ENCODE data around the gene TANC1. TPM values are rescaled to one million over a fixed set of nuclear protein-coding genes. Genes with fewer than 3 reads are reported as not detected.

The TANC1 gene
- polyA plus RNA-seq, 1 donor (not counting 4 experiments of a cell fraction or from before 2014, with no cell fraction given), result 33.5 TPM

DNA sequence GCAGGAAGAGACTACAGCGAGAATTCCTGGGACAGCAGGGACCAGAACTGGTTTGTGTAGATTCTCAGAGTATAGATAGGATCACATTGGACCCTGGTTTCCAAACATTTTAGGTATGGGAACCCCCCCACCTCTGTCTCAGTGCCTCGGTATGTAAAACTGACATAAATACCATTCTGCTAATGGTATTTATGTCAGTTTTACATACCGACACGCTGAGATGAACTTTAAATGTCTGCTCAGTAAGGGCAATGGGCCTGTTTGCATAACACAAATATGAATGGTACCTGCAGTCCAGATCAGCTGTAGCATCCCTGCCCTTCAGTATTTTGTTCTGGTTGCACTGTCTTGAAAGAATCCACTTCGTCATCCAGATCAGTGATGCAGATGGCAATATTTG is 244.9 kb downstream of the TANC1 start:
- H3K9me3 ChIP-seq (ENCODE audit: control insufficient read depth, low read depth, low read length), result no peaks in the 10 kb centered on the region
- H4K20me1 ChIP-seq (ENCODE audit: control insufficient read depth, extremely low read depth, insufficient read depth, low read length), result no peaks in the 10 kb centered on the region
- H3K27ac ChIP-seq (ENCODE audit: control insufficient read depth, insufficient read depth, low read length), result no peak overlapping the region
- TF ChIP-seq, protein P1, sequence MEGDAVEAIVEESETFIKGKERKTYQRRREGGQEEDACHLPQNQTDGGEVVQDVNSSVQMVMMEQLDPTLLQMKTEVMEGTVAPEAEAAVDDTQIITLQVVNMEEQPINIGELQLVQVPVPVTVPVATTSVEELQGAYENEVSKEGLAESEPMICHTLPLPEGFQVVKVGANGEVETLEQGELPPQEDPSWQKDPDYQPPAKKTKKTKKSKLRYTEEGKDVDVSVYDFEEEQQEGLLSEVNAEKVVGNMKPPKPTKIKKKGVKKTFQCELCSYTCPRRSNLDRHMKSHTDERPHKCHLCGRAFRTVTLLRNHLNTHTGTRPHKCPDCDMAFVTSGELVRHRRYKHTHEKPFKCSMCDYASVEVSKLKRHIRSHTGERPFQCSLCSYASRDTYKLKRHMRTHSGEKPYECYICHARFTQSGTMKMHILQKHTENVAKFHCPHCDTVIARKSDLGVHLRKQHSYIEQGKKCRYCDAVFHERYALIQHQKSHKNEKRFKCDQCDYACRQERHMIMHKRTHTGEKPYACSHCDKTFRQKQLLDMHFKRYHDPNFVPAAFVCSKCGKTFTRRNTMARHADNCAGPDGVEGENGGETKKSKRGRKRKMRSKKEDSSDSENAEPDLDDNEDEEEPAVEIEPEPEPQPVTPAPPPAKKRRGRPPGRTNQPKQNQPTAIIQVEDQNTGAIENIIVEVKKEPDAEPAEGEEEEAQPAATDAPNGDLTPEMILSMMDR (optimal IDR thresholded peaks at IDR 0.05 in 1 of 3, IDR thresholded peaks at IDR 0.05 in 1 of 3, conservative IDR thresholded peaks at IDR 0.05 in 1 of 3; ENCODE audit: extremely low read depth in 1 of 3, insufficient read depth in 2 of 3, low read length in 3 of 3), result no peak
- no peak for TF ChIP-seq EZH2 (IDR thresholded peaks at IDR 0.05; ENCODE audit: low read length)
- H3K79me2 ChIP-seq (ENCODE audit: control insufficient read depth, insufficient read depth, low read length), result no peaks in the 10 kb centered on the region
- H3K9ac ChIP-seq (ENCODE audit: control insufficient read depth, extremely low read depth, insufficient read depth, low read length), result no peak overlapping the region
- peaks cover 4% of the 10 kb centered on the region for H3K9me1 ChIP-seq (ENCODE audit: control insufficient read depth, extremely low read depth, insufficient read depth, low read length)
- H3K27me3 ChIP-seq (ENCODE audit: control insufficient read depth, extremely low read depth, insufficient read depth, low read length), result no peaks in the 10 kb centered on the region
- no peak overlapping the region for H3K4me3 ChIP-seq (ENCODE audit: control insufficient read depth in 2 of 3, extremely low read depth in 1 of 3, insufficient read depth in 2 of 3, low read depth in 1 of 3, low read length in 3 of 3)
- no peak overlapping the region for H2AFZ ChIP-seq (ENCODE audit: control insufficient read depth, low read length)
- no peaks in the 10 kb centered on the region for H3K4me1 ChIP-seq (ENCODE audit: control insufficient read depth, extremely low read depth, insufficient read depth, low read length)
- FAIRE-seq (no peak), DNase-seq (ENCODE audit: low read depth, low spot score) (no peak)
- dilution Hi-C loops (cut with MboI; ENCODE audit: extremely low pct_ligation_motif_present, low sequenced_read_pairs), result no loop called here
- no peak overlapping the region for H3K4me2 ChIP-seq (ENCODE audit: control insufficient read depth, extremely low read depth, insufficient read depth, low read depth, low read length)
- H3K36me3 ChIP-seq (ENCODE audit: control insufficient read depth in 2 of 2, extremely low read depth in 1 of 2, insufficient read depth in 2 of 2, low read length in 2 of 2), result peaks cover 26 to 39% of the 10 kb centered on the region in 2 experiments

DNA sequence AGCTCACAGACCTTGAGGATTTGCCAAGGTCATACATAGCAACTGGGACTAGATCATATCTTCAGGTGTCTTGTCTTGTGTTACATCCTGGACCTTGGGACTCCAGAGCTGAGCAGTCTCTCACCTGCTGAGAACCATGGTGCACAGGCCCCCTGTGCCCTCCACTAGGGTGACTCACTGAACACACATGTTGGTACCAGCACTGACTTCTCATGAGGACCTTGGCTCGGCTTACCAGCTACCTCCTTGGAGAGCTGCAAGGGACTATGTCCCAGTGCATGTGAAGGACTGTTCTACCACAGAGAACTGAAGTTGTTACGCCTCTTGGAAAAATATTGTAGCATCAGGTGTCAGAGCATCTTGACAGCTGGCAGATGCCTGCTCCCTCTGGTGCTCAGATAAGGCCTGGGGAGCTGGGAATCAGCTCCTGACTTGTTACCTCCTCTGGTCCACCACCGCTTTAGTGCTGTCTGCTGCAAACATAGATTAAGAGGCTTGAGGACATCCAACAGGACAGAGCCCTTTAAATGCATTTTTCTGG is 246.0 kb downstream of the TANC1 start:
- H3K9me3 ChIP-seq (ENCODE audit: control insufficient read depth, low read depth, low read length), result no peaks in the 10 kb centered on the region
- peaks cover 4% of the 10 kb centered on the region for H3K9me1 ChIP-seq (ENCODE audit: control insufficient read depth, extremely low read depth, insufficient read depth, low read length)
- dilution Hi-C loops (cut with MboI; ENCODE audit: extremely low pct_ligation_motif_present, low sequenced_read_pairs), result no loop called here
- no peak overlapping the region for H3K4me3 ChIP-seq (ENCODE audit: control insufficient read depth in 2 of 3, extremely low read depth in 1 of 3, insufficient read depth in 2 of 3, low read depth in 1 of 3, low read length in 3 of 3)
- TF ChIP-seq, protein P1 (optimal IDR thresholded peaks at IDR 0.05 in 1 of 3, IDR thresholded peaks at IDR 0.05 in 1 of 3, conservative IDR thresholded peaks at IDR 0.05 in 1 of 3; ENCODE audit: extremely low read depth in 1 of 3, insufficient read depth in 2 of 3, low read length in 3 of 3), result no peak
- no peak for TF ChIP-seq EZH2 (IDR thresholded peaks at IDR 0.05; ENCODE audit: low read length)
- DNase-seq (ENCODE audit: low read depth, low spot score), result no peak
- no peaks in the 10 kb centered on the region for H3K27me3 ChIP-seq (ENCODE audit: control insufficient read depth, extremely low read depth, insufficient read depth, low read length)
- H3K79me2 ChIP-seq (ENCODE audit: control insufficient read depth, insufficient read depth, low read length), result no peaks in the 10 kb centered on the region
- H3K36me3 ChIP-seq (ENCODE audit: control insufficient read depth in 2 of 2, extremely low read depth in 1 of 2, insufficient read depth in 2 of 2, low read length in 2 of 2), result peaks cover 30 to 41% of the 10 kb centered on the region in 2 experiments
- H4K20me1 ChIP-seq (ENCODE audit: control insufficient read depth, extremely low read depth, insufficient read depth, low read length), result no peaks in the 10 kb centered on the region
- H2AFZ ChIP-seq (ENCODE audit: control insufficient read depth, low read length), result no peak overlapping the region
- H3K27ac ChIP-seq (ENCODE audit: control insufficient read depth, insufficient read depth, low read length), result no peak overlapping the region
- no peak overlapping the region for H3K4me2 ChIP-seq (ENCODE audit: control insufficient read depth, extremely low read depth, insufficient read depth, low read depth, low read length)
- no peak overlapping the region for H3K9ac ChIP-seq (ENCODE audit: control insufficient read depth, extremely low read depth, insufficient read depth, low read length)
- no peak for FAIRE-seq
- H3K4me1 ChIP-seq (ENCODE audit: control insufficient read depth, extremely low read depth, insufficient read depth, low read length), result no peaks in the 10 kb centered on the region
